Neural progenitor cell (in vitro differentiated cells): Measurements from ENCODE around the gene RARS2. TPM values are rescaled to one million over a fixed set of nuclear protein-coding genes. Genes with fewer than 3 reads are reported as not detected.

Source experiments
- DNase-seq: peaks from one replicate; pipeline ENCODE4 v3.0.0-alpha.2; 2016; ENCODE audit warnings: low spot score
- H2AFZ ChIP-seq: fragments of 200-600 bp; sonication (generic); replicated peaks from 2 replicates; pipeline ENCODE4 v1.6.1; 2016; ENCODE audit warnings: antibody characterized with exemption
- H3F3A ChIP-seq: fragments of 200-600 bp; sonication (generic); 2 replicates; pipeline ENCODE4 v1.6.1; 2016; ENCODE audit warnings: antibody characterized with exemption, low read depth
- H3K27ac ChIP-seq: fragments of 200-600 bp; sonication (generic); 2 replicates; pipeline ENCODE4 v1.5.1; 2016; ENCODE audit warnings: mild to moderate bottlenecking
- H3K27me3 ChIP-seq: fragments of 200-600 bp; sonication (generic); 2 replicates; pipeline ENCODE4 v1.6.1; 2016; ENCODE audit warnings: mild to moderate bottlenecking, moderate library complexity
- H3K36me3 ChIP-seq: fragments of 200-600 bp; sonication (generic); 2 replicates; pipeline ENCODE4 v1.5.1; 2016
- H3K4me1 ChIP-seq: fragments of 200-600 bp; sonication (generic); 2 replicates; pipeline ENCODE4 v1.6.1; 2016; ENCODE audit warnings: mixed run types
- H3K4me2 ChIP-seq: fragments of 200-600 bp; sonication (generic); 2 replicates; pipeline ENCODE4 v1.6.1; 2016
- H3K4me3 ChIP-seq: fragments of 200-600 bp; sonication (generic); 2 replicates; pipeline ENCODE4 v1.5.1; 2016
- H3K79me2 ChIP-seq: fragments of 200-600 bp; sonication (generic); 2 replicates; pipeline ENCODE4 v1.6.1; 2016; ENCODE audit warnings: low read depth
- H3K9ac ChIP-seq: fragments of 200-600 bp; sonication (generic); 2 replicates; pipeline ENCODE4 v1.6.1; 2016
- H3K9me3 ChIP-seq: fragments of 200-600 bp; sonication (generic); 2 replicates; pipeline ENCODE4 v1.5.1; 2016; ENCODE audit warnings: low read depth
- H4K20me1 ChIP-seq: fragments of 200-600 bp; sonication (generic); 2 replicates; pipeline ENCODE4 v1.6.1; 2016; ENCODE audit warnings: low read depth
- H3K27ac Mint-ChIP-seq: 3 replicates; pipeline ENCODE4 v1.8.0; 2021; ENCODE audit warnings: mixed read lengths
- H3K27me3 Mint-ChIP-seq: 2 replicates; pipeline ENCODE4 v1.8.0; 2022; ENCODE audit warnings: low read depth, mild to moderate bottlenecking, inconsistent platforms, moderate library complexity, mixed read lengths; ENCODE audit not compliant: insufficient read depth
- H3K36me3 Mint-ChIP-seq: 3 replicates; pipeline ENCODE4 v1.8.0; 2021; ENCODE audit warnings: mixed read lengths
- H3K4me1 Mint-ChIP-seq: 3 replicates; pipeline ENCODE4 v1.8.0; 2021; ENCODE audit warnings: mixed read lengths
- H3K4me3 Mint-ChIP-seq: 3 replicates; pipeline ENCODE4 v1.8.0; 2021; ENCODE audit warnings: mild to moderate bottlenecking, moderate library complexity, mixed read lengths
- H3K9me3 Mint-ChIP-seq: 3 replicates; pipeline ENCODE4 v1.8.0; 2020; ENCODE audit warnings: mixed read lengths
- CTCF ChIP-seq: fragments of 200-600 bp; sonication (generic); IDR thresholded peaks from 2 replicates; pipeline ENCODE4 v1.5.1; 2017; ENCODE audit warnings: antibody characterized with exemption, mild to moderate bottlenecking
- EZH2 ChIP-seq: fragments of 200-600 bp; sonication (generic); IDR thresholded peaks from 2 replicates; pipeline ENCODE4 v1.6.1; 2017; ENCODE audit warnings: antibody characterized with exemption, mild to moderate bottlenecking, moderate library complexity
- EZH2phosphoT487 ChIP-seq: fragments of 200-600 bp; sonication (generic); IDR thresholded peaks from 2 replicates; pipeline ENCODE4 v1.6.1; 2017; ENCODE audit warnings: antibody characterized with exemption
- total RNA-seq: library from RNA; depleted of rRNA; stranded (reverse); fragments of >200 nt; gene quantifications from 2 replicates; pipeline ENCODE4 v1.2.3, GENCODE V29; 2015; ENCODE audit warnings: low replicate concordance

Gene RARS2
- total RNA-seq, 1 donor from 2014 or later = 53.6 TPM

GRCh38 chr6:87529221-87529620 lies 60.6 kb downstream of the RARS2 start:
- no peaks in the 10 kb centered on the region for H3K36me3 ChIP-seq
- H3K9ac ChIP-seq = no peak overlapping the region
- no peak overlapping the region for H3K4me3 ChIP-seq
- H3K27ac Mint-ChIP-seq = no peak overlapping the region
- H3F3A ChIP-seq = no peaks in the 10 kb centered on the region
- H3K4me1 ChIP-seq = no peaks in the 10 kb centered on the region
- H3K27ac ChIP-seq = no peak overlapping the region
- no peak for DNase-seq
- TF ChIP-seq EZH2phosphoT487 (no peak), EZH2 (no peak), CTCF (no peak)
- H2AFZ ChIP-seq = no peak overlapping the region
- no peak overlapping the region for H3K4me2 ChIP-seq
- H4K20me1 ChIP-seq = no peaks in the 10 kb centered on the region
- no peak overlapping the region for H3K4me3 Mint-ChIP-seq
- H3K4me1 Mint-ChIP-seq = no peaks in the 10 kb centered on the region
- H3K27me3 Mint-ChIP-seq = no peaks in the 10 kb centered on the region
- H3K79me2 ChIP-seq = peaks cover 7% of the 10 kb centered on the region
- no peaks in the 10 kb centered on the region for H3K27me3 ChIP-seq
- H3K36me3 Mint-ChIP-seq = peaks cover 20% of the 10 kb centered on the region
- no peaks in the 10 kb centered on the region for H3K9me3 ChIP-seq
- H3K9me3 Mint-ChIP-seq = no peaks in the 10 kb centered on the region

GRCh38 chr6:87522686-87523085 lies 67.1 kb downstream of the RARS2 start:
- no peaks in the 10 kb centered on the region for H3K27me3 Mint-ChIP-seq
- H3K4me1 Mint-ChIP-seq = no peaks in the 10 kb centered on the region
- H3K9me3 ChIP-seq = no peaks in the 10 kb centered on the region
- H3F3A ChIP-seq = no peaks in the 10 kb centered on the region
- H4K20me1 ChIP-seq = no peaks in the 10 kb centered on the region
- no peaks in the 10 kb centered on the region for H3K27me3 ChIP-seq
- no peak overlapping the region for H3K27ac ChIP-seq
- peaks cover 9% of the 10 kb centered on the region for H3K36me3 Mint-ChIP-seq
- peaks cover 7% of the 10 kb centered on the region for H3K79me2 ChIP-seq
- H3K9me3 Mint-ChIP-seq = no peaks in the 10 kb centered on the region
- H3K4me2 ChIP-seq = no peak overlapping the region
- H2AFZ ChIP-seq = no peak overlapping the region
- H3K36me3 ChIP-seq = peaks cover 5% of the 10 kb centered on the region
- no peak overlapping the region for H3K4me3 ChIP-seq
- no peaks in the 10 kb centered on the region for H3K4me1 ChIP-seq
- H3K9ac ChIP-seq = no peak overlapping the region
- H3K4me3 Mint-ChIP-seq = no peak overlapping the region
- H3K27ac Mint-ChIP-seq = no peak overlapping the region
- DNase-seq = no peak
- TF ChIP-seq EZH2 (no peak), EZH2phosphoT487 (no peak), CTCF (no peak)

GRCh38 chr6:87518453-87518852 lies 71.3 kb downstream of the RARS2 start:
- H3K4me1 Mint-ChIP-seq = no peaks in the 10 kb centered on the region
- H3K9me3 Mint-ChIP-seq = no peaks in the 10 kb centered on the region
- H3K4me3 Mint-ChIP-seq = no peak overlapping the region
- H3K4me1 ChIP-seq = no peaks in the 10 kb centered on the region
- no peak for DNase-seq
- no peaks in the 10 kb centered on the region for H4K20me1 ChIP-seq
- no peak overlapping the region for H3K4me2 ChIP-seq
- peaks cover 23% of the 10 kb centered on the region for H3K36me3 Mint-ChIP-seq
- H3K27ac ChIP-seq = no peak overlapping the region
- H3K36me3 ChIP-seq = peaks cover 12% of the 10 kb centered on the region
- TF ChIP-seq CTCF (no peak), EZH2 (no peak), EZH2phosphoT487 (no peak)
- H3K27ac Mint-ChIP-seq = no peak overlapping the region
- no peaks in the 10 kb centered on the region for H3F3A ChIP-seq
- no peak overlapping the region for H3K4me3 ChIP-seq
- no peaks in the 10 kb centered on the region for H3K79me2 ChIP-seq
- no peak overlapping the region for H2AFZ ChIP-seq
- no peaks in the 10 kb centered on the region for H3K27me3 ChIP-seq
- no peak overlapping the region for H3K9ac ChIP-seq
- no peaks in the 10 kb centered on the region for H3K27me3 Mint-ChIP-seq
- no peaks in the 10 kb centered on the region for H3K9me3 ChIP-seq

GRCh38 chr6:87514831-87515230 lies 75.0 kb downstream of the RARS2 start:
- H3K36me3 Mint-ChIP-seq = peaks cover 24% of the 10 kb centered on the region
- H3K27me3 Mint-ChIP-seq = no peaks in the 10 kb centered on the region
- H2AFZ ChIP-seq = no peak overlapping the region
- TF ChIP-seq CTCF = no peak
- TF ChIP-seq EZH2 = no peak
- TF ChIP-seq EZH2phosphoT487 = no peak
- no peaks in the 10 kb centered on the region for H3K27me3 ChIP-seq
- no peak overlapping the region for H3K4me2 ChIP-seq
- H3K9me3 Mint-ChIP-seq = no peaks in the 10 kb centered on the region
- no peaks in the 10 kb centered on the region for H3K4me1 ChIP-seq
- no peaks in the 10 kb centered on the region for H4K20me1 ChIP-seq
- no peaks in the 10 kb centered on the region for H3K9me3 ChIP-seq
- no peaks in the 10 kb centered on the region for H3K4me1 Mint-ChIP-seq
- H3K27ac ChIP-seq = no peak overlapping the region
- peaks cover 18% of the 10 kb centered on the region for H3K36me3 ChIP-seq
- no peaks in the 10 kb centered on the region for H3K79me2 ChIP-seq
- no peak for DNase-seq
- no peak overlapping the region for H3K4me3 ChIP-seq
- no peak overlapping the region for H3K27ac Mint-ChIP-seq
- H3K4me3 Mint-ChIP-seq = no peak overlapping the region
- no peak overlapping the region for H3K9ac ChIP-seq
- no peaks in the 10 kb centered on the region for H3F3A ChIP-seq
